ENCODE results near the gene AGXT.
A peak's percentile ranks its signal among the peaks of the same experiment; 100 is the strongest.
"Not testable (repeated sequence)": the region's sequence is repeated elsewhere in the genome, so short reads cannot be mapped to it uniquely, and the experiment has no call there.

Gene AGXT

GRCh38 chr2:240833724-240834285 lies 34.8 kb upstream of the AGXT start:
- Mint-ChIP-seq H3K36me3 (ENCODE audit: insufficient read depth) (peaks cover 14% of the 10 kb centered on the region), H3K4me3 (no peak overlapping the region), H3K9me3 (no peaks in the 10 kb centered on the region), H3K27ac (no peak overlapping the region), H3K27me3 (peaks cover 10 to 31% of the 10 kb centered on the region in 2 donors), H3K4me1 (ENCODE audit: low read depth in 2 of 2) (peaks cover 0 to 7% of the 10 kb centered on the region in 2 donors)
- no peak for DNase-seq
- ATAC-seq (replicated peaks): no peak

DNA sequence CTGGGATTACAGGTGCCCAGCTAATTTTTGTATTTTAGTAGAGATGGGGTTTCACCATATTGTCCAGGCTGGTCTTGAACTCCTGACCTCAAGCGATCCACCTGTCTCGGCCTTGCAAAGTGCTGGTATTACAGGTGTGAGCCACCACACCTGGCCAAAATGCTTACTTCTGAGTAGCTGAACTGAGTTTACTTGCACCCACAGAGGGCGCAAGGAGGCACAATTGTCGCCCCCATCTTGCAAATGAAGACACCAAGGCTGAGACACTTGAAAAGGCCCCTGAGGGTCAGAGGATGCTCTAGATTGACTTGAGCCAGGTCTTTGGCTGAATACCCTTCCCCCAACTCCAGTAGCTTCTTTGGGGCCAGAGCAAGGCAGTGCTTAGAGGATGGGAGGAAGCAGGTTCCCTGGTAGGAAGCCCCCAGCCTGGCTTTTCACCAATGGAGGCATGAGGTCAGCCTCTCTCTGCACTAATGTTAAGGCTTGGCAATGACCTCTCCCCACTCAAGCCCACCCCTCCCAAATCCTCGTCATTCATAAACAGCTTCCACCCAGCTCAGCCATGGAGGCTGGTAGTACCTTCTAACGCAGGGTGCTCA lies 34.1 kb upstream of the AGXT start:
- no peak for ATAC-seq (replicated peaks)
- peaks cover 14% of the 10 kb centered on the region for H3K36me3 Mint-ChIP-seq (ENCODE audit: insufficient read depth)
- no peak overlapping the region for H3K4me3 Mint-ChIP-seq
- H3K27me3 Mint-ChIP-seq: peaks cover 5 to 31% of the 10 kb centered on the region in 2 donors
- no peak for DNase-seq
- H3K27ac Mint-ChIP-seq: no peak overlapping the region
- H3K4me1 Mint-ChIP-seq (ENCODE audit: low read depth in 2 of 2): peaks cover 0 to 7% of the 10 kb centered on the region in 2 donors
- H3K9me3 Mint-ChIP-seq: no peaks in the 10 kb centered on the region

DNA sequence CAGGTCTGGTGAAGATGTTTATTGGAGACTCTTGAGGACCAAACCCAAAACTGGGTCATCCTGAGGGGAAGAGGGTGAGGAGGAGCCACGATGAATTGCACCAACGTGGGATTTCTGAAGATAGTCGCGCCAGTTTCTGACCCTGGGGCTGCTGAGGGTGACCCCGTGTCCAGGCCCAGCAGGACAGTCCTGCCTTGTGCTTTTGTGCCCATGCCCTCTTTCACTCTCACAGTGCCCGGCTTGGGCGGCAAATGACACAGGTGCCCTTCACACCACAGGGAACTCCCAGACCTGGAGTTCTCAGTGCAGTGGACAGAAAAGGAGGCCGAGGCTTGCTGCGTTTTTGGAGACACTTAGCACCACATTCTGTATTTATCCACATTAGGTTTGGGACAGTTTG lies 33.1 kb upstream of the AGXT start:
- no peak overlapping the region for H3K4me3 Mint-ChIP-seq
- H3K36me3 Mint-ChIP-seq (ENCODE audit: insufficient read depth): peaks cover 10% of the 10 kb centered on the region
- peaks cover 0 to 35% of the 10 kb centered on the region in 2 donors for H3K27me3 Mint-ChIP-seq
- no peak overlapping the region for H3K27ac Mint-ChIP-seq
- DNase-seq (no peak), ATAC-seq (replicated peaks) (no peak)
- no peaks in the 10 kb centered on the region for H3K9me3 Mint-ChIP-seq
- H3K4me1 Mint-ChIP-seq (ENCODE audit: low read depth in 2 of 2): peaks cover 0 to 7% of the 10 kb centered on the region in 2 donors

DNA sequence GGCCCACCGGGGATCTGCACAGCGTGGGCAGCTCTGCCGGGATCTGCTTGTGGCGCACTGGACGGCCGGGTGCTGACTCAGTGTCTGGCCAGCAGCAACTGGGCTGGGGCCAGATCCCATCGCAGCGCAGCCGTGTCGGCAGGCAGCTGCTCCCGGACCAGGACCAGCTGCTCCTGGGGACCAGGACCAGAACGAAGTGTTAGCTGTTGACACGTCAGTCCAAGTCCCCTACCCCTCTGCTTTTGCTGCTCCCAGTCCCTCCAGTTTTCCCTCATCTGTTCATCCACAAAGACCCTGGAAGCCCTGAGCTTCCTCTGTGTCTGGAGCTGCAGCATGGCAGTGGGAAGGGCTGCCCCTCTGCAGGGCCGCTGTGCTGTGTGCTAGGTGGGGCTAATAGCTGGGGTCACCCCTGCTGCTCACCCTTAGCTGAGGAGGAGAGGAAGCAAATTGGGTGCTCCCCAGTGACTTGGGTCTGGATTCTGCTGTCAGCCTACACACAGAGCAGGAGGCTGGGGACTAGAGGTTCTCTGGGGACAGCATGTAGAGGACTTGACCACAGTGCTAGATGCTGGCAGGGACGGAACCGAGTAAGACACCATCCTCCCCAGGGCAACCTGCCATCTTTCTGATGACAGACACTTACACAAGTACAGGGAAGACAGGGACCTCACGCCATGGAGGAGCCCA lies 31.7 kb upstream of the AGXT start:
- peaks cover 0 to 2% of the 10 kb centered on the region in 2 donors for H3K4me1 Mint-ChIP-seq (ENCODE audit: low read depth in 2 of 2)
- H3K36me3 Mint-ChIP-seq (ENCODE audit: insufficient read depth): peaks cover 10% of the 10 kb centered on the region
- H3K27me3 Mint-ChIP-seq: peaks cover 0 to 39% of the 10 kb centered on the region in 2 donors
- no peak overlapping the region for H3K27ac Mint-ChIP-seq
- H3K9me3 Mint-ChIP-seq: no peaks in the 10 kb centered on the region
- H3K4me3 Mint-ChIP-seq: no peak overlapping the region
- no peak for DNase-seq
- no peak for ATAC-seq (replicated peaks)

DNA sequence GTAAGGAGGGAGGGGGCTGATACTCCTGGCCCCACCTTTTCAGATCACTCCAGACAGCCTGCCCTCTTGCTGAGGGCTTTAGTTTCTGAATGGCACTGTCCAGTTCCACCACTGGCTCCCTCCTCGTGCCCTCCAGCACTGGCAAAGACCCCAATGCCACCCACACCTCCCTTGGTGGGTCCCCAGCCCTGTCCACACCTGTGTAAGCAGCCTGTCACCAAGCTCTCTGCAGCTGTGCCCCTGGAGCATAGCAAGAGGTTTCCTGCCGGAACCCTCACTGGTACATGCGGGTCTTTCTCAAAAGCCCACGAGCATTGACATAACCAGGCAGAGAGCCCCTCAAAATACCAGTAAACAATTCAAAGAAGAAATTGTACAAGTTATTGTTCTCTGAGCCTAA lies 31.0 kb upstream of the AGXT start:
- Mint-ChIP-seq H3K9me3 (no peaks in the 10 kb centered on the region), H3K27me3 (peaks cover 6 to 46% of the 10 kb centered on the region in 2 donors), H3K36me3 (ENCODE audit: insufficient read depth) (peaks cover 6% of the 10 kb centered on the region), H3K4me3 (no peak overlapping the region), H3K4me1 (ENCODE audit: low read depth in 2 of 2) (no peaks in the 10 kb centered on the region), H3K27ac (no peak overlapping the region)
- DNase-seq: no peak
- ATAC-seq (replicated peaks): no peak

GRCh38 chr2:240839152-240840143 lies 29.2 kb upstream of the AGXT start:
- no peaks in the 10 kb centered on the region for H3K9me3 Mint-ChIP-seq
- DNase-seq: no peak
- no peaks in the 10 kb centered on the region for H3K36me3 Mint-ChIP-seq (ENCODE audit: insufficient read depth)
- peaks cover 6 to 46% of the 10 kb centered on the region in 2 donors for H3K27me3 Mint-ChIP-seq
- no peak for ATAC-seq (replicated peaks)
- no peak overlapping the region for H3K27ac Mint-ChIP-seq
- H3K4me3 Mint-ChIP-seq: no peak overlapping the region
- H3K4me1 Mint-ChIP-seq (ENCODE audit: low read depth in 2 of 2): no peaks in the 10 kb centered on the region

DNA sequence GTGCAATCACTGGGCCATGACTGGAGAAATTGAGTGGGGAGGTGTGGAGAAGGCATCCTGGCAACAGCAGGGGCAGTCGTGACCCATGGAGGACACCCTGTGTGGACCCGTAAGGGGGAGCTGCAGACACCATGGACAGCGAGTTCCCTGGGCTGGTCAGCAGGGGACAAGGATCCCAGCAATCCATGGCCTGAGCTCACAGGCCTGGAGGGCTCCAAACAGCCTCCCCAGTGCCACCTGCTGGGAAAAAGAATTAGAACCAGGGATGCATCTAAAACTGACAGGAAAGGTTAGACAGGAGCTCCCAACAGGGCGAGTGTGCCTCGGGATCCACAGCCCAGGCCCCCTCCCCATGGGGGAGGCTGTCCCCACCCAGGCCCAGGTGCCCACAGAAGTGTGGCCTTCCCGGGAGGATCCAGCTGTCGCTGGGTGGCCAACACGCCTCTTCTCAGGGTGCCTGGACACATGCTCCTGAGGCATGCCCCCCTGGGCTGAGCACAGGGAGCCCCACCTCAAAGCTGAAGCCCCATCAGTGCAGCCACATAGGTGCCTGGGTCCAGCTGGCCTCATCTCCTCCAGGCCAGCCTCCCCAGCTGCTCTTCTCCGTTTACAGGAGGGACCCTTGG lies 28.1 kb upstream of the AGXT start:
- H3K27ac Mint-ChIP-seq: no peak overlapping the region
- no peaks in the 10 kb centered on the region for H3K4me1 Mint-ChIP-seq (ENCODE audit: low read depth in 2 of 2)
- no peaks in the 10 kb centered on the region for H3K9me3 Mint-ChIP-seq
- peaks cover 6 to 43% of the 10 kb centered on the region in 2 donors for H3K27me3 Mint-ChIP-seq
- ATAC-seq (replicated peaks): no peak
- DNase-seq: peak in 1 of 3 experiments; percentile 26
- H3K4me3 Mint-ChIP-seq: no peak overlapping the region
- H3K36me3 Mint-ChIP-seq (ENCODE audit: insufficient read depth): no peaks in the 10 kb centered on the region

GRCh38 chr2:240846309-240846708 lies 22.3 kb upstream of the AGXT start:
- not testable (repeated sequence) for ATAC-seq (replicated peaks); H3K36me3 Mint-ChIP-seq (ENCODE audit: insufficient read depth); DNase-seq; H3K9me3 Mint-ChIP-seq; H3K4me1 Mint-ChIP-seq (ENCODE audit: low read depth in 2 of 2); H3K4me3 Mint-ChIP-seq; H3K27ac Mint-ChIP-seq
- peaks cover 6 to 19% of the 10 kb centered on the region in 2 donors for H3K27me3 Mint-ChIP-seq

DNA sequence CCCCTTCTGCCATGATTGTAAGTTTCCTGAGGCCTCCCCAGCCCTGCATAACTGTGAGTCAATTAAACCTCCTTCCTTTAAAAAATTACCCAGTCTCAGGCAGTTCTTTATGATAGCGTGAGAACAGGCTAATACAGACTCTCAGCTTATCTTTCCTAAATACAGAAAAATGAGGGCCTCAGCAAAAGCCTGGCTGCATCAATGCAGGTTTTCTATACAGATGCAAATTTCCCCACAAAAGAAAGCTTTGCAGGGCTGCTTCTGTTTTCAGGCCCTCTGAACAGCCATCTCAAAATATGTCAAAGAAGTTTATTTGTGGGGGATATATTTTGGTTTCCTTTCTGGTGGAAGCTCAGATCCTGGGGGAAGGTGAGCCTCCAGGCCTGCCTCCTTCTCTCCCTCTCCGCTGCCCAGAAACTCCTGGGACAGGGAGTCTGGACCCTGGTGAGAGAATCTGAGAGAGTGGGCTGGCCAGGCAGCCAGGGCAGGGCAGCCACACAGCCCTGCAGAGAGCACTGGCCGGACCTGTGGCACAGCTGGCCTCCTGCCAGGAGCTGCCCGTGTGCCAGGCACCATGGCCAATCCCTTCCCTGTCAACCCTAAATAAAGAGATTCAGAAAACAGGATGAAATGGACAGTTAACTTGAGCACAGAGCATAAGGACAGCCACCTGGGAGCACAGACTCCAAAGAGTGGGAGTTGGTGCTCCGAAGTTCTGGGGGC lies 21.6 kb upstream of the AGXT start:
- peaks cover 0 to 6% of the 10 kb centered on the region in 2 donors for H3K4me1 Mint-ChIP-seq (ENCODE audit: low read depth in 2 of 2)
- H3K36me3 Mint-ChIP-seq (ENCODE audit: insufficient read depth): no peaks in the 10 kb centered on the region
- no peak overlapping the region for H3K4me3 Mint-ChIP-seq
- no peaks in the 10 kb centered on the region for H3K9me3 Mint-ChIP-seq
- ATAC-seq (replicated peaks) (no peak), DNase-seq (no peak)
- H3K27ac Mint-ChIP-seq: peak overlapping the region in 1 of 2 donors; percentile 60
- H3K27me3 Mint-ChIP-seq: peaks cover 5 to 21% of the 10 kb centered on the region in 2 donors

DNA sequence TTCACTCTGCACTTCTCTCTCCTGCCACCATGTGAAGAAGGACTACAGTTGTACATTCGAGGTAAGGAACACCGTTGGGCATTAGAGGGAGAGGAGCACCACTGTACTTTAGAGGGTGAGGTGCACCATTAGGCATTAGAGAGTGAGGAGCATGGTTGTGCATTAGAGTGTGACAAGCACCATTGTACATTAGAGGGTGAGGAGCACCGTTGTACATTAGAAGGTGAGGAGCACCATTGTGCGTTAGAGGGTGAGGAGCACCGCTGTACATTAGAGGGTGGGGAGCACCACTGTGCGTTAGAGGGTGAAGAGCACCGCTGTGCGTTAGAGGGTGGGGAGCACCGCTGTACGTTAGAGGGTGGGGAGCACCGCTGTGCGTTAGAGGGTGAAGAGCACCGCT lies 20.8 kb upstream of the AGXT start:
- ATAC-seq (replicated peaks) (no peak), DNase-seq (no peak)
- no peaks in the 10 kb centered on the region for H3K9me3 Mint-ChIP-seq
- no peak overlapping the region for H3K4me3 Mint-ChIP-seq
- H3K27me3 Mint-ChIP-seq: peaks cover 0 to 21% of the 10 kb centered on the region in 2 donors
- H3K4me1 Mint-ChIP-seq (ENCODE audit: low read depth in 2 of 2): peaks cover 0 to 10% of the 10 kb centered on the region in 2 donors
- no peaks in the 10 kb centered on the region for H3K36me3 Mint-ChIP-seq (ENCODE audit: insufficient read depth)
- H3K27ac Mint-ChIP-seq: peak overlapping the region in 1 of 2 donors; percentile 60

GRCh38 chr2:240848900-240849680 lies 19.5 kb upstream of the AGXT start:
- H3K36me3 Mint-ChIP-seq (ENCODE audit: insufficient read depth): no peaks in the 10 kb centered on the region

DNA sequence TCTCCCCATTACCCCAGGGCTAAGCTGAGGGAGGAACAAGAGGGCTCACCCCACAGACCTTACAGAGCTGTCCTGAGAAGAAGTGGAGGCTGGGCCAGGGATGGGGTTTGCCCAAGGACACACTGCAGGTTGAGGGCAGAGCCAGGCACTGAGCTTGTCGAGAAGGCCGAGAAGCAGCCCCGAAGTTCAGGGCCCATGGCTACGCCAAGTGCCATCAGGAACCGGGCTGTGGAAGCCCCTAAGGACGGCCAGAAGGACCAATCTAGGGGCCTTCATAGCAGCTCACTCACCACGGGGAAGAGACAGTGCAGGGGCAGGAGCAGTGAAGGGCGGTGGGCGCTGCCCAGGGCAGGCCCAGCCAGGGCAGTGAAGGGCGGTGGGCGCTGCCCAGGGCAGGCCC lies 18.6 kb upstream of the AGXT start:
- peaks cover 0 to 10% of the 10 kb centered on the region in 2 donors for H3K4me1 Mint-ChIP-seq (ENCODE audit: low read depth in 2 of 2)
- H3K36me3 Mint-ChIP-seq (ENCODE audit: insufficient read depth): no peaks in the 10 kb centered on the region
- ATAC-seq (replicated peaks) (no peak), DNase-seq (no peak)
- H3K4me3 Mint-ChIP-seq: no peak overlapping the region
- H3K27me3 Mint-ChIP-seq: peaks cover 0 to 21% of the 10 kb centered on the region in 2 donors
- H3K9me3 Mint-ChIP-seq: peaks cover 3 to 7% of the 10 kb centered on the region in 2 donors
- H3K27ac Mint-ChIP-seq: no peak overlapping the region

More at GRCh38 chr2:240848900-240849680, 19.5 kb upstream of the AGXT start:
- DNase-seq (no peak), ATAC-seq (replicated peaks) (no peak)
- peaks cover 0 to 21% of the 10 kb centered on the region in 2 donors for H3K27me3 Mint-ChIP-seq
- peaks cover 0 to 10% of the 10 kb centered on the region in 2 donors for H3K4me1 Mint-ChIP-seq (ENCODE audit: low read depth in 2 of 2)
- H3K27ac Mint-ChIP-seq: no peak overlapping the region
- peaks cover under 1 to 3% of the 10 kb centered on the region in 2 donors for H3K9me3 Mint-ChIP-seq
- H3K4me3 Mint-ChIP-seq: no peak overlapping the region

All from effector memory CD8-positive, alpha-beta T cell (primary cell).